ENCODE data around the gene KIFC3.

DNA sequence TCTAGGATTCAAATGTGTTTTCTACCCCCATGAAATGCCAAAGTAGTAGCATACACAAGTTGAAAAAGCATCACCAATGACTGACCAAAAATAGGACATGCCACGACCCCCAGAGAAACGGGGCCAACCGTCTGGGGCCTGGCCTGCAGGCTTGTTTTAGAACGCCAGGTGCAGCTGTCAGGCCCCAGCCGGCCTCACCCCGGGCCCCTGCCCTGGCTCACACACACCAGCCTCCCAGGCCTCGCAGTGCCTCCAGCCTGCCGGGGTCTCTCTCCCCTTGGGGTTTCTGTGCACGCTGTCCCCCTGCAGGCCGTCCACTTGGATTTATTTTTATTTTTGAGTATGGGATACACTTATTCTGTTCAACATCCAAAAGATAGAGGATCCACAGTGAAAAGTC lies 58.8 kb downstream of the KIFC3 start:
- TF ChIP-seq SUZ12 (IDR thresholded peaks at IDR 0.05; ENCODE audit: low read depth, low read length) (no peak), MATR3 (CRISPR knock-in tag; IDR thresholded peaks at IDR 0.05) (no peak), ZNF7 (CRISPR knock-in tag; IDR thresholded peaks at IDR 0.05) (no peak), ZNF563 (CRISPR knock-in tag; IDR thresholded peaks at IDR 0.05) (no peak), SOX6 (IDR thresholded peaks at IDR 0.05) (no peak), SOX6 (CRISPR knock-in tag; IDR thresholded peaks at IDR 0.05) (no peak), PCBP1 (IDR thresholded peaks at IDR 0.05; ENCODE audit: borderline replicate concordance, low read depth, low read length) (no peak), REST (IDR thresholded peaks at IDR 0.05; ENCODE audit: borderline replicate concordance in 1 of 2, low read depth in 1 of 2, low read length in 2 of 2) (no peak), MAZ (IDR thresholded peaks at IDR 0.05; ENCODE audit: borderline replicate concordance, low read depth, low read length) (no peak), MAZ (CRISPR knock-in tag; IDR thresholded peaks at IDR 0.05; ENCODE audit: low read depth) (no peak)
- TF ChIP-seq, protein P1, sequence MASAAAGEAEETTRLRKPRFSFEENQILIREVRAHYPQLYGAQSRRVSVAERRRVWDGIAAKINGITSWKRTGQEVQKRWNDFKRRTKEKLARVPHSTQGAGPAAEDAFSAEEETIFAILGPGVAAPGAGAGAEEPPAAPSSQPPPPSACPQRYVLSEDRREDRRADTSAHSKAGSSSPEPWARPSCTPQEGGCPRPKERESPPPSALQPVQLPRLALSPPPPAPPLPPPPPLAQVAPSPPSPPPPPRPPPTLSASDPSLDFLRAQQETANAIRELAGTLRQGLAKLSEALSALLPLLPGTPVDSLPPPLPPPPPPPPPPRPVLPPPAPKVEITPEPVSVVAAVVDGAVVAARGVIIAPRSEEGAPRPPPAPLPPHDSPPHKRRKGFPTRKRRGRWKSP (CRISPR knock-in tag; IDR thresholded peaks at IDR 0.05), result no peak

All from HepG2 (cell line).